ENCODE data around the gene CPNE8. TPM values are rescaled to one million over a fixed set of nuclear protein-coding genes. Genes with fewer than 3 reads are reported as not detected.

CPNE8 gene
- total RNA-seq, 2 donors from 2014 or later, result 3.5 to 5.3 TPM

- Histone ChIP-seq H3K27ac (no peak overlapping the region), H3K36me3 (no peaks in the 10 kb centered on the region), H3K27me3 (replicated peaks; ENCODE audit: insufficient read depth) (no peaks in the 10 kb centered on the region), H3K9me3 (no peaks in the 10 kb centered on the region), H3K4me3 (no peak overlapping the region), H3K4me1 (replicated peaks) (no peaks in the 10 kb centered on the region)
- DNase-seq (ENCODE audit: low spot score), result no peak
- no peak for TF ChIP-seq CTCF (IDR thresholded peaks at IDR 0.05)
- intact Hi-C loops (cut with DNase I), result no loop called here
- 60% methylated on average over 2 of the region's 2 CpGs for WGBS
These were observed 82.1 kb downstream of the CPNE8 start for GRCh38 chr12:38823314-38823713.

- DNase-seq (ENCODE audit: low spot score), result no peak
- intact Hi-C loops (cut with DNase I), result no loop called here
- Histone ChIP-seq H3K4me3 (no peak overlapping the region), H3K27ac (no peak overlapping the region), H3K27me3 (replicated peaks; ENCODE audit: insufficient read depth) (no peaks in the 10 kb centered on the region), H3K4me1 (replicated peaks) (no peaks in the 10 kb centered on the region), H3K36me3 (no peaks in the 10 kb centered on the region), H3K9me3 (no peaks in the 10 kb centered on the region)
- TF ChIP-seq POLR2A (IDR thresholded peaks at IDR 0.05), result no peak
- TF ChIP-seq CTCF (IDR thresholded peaks at IDR 0.05), result no peak
- TF ChIP-seq POLR2AphosphoS5 (IDR thresholded peaks at IDR 0.05), result no peak
- WGBS, result 94% methylated on average over 3 of the region's 3 CpGs
These were observed 87.4 kb downstream of the CPNE8 start for GRCh38 chr12:38817942-38818341.

GRCh38 chr12:38813923-38814322 lies 91.5 kb downstream of the CPNE8 start:
- Histone ChIP-seq H3K9me3 (no peaks in the 10 kb centered on the region), H3K27ac (no peak overlapping the region), H3K4me1 (replicated peaks) (no peaks in the 10 kb centered on the region), H3K4me3 (no peak overlapping the region), H3K27me3 (replicated peaks; ENCODE audit: insufficient read depth) (no peaks in the 10 kb centered on the region), H3K36me3 (no peaks in the 10 kb centered on the region)
- intact Hi-C loops (cut with DNase I), result no loop called here
- TF ChIP-seq POLR2A (IDR thresholded peaks at IDR 0.05) (no peak), POLR2AphosphoS5 (IDR thresholded peaks at IDR 0.05) (no peak), CTCF (IDR thresholded peaks at IDR 0.05) (no peak)
- DNase-seq (ENCODE audit: low spot score), result no peak
- 91% methylated on average over 3 of the region's 3 CpGs for WGBS

- Histone ChIP-seq H3K36me3 (no peaks in the 10 kb centered on the region), H3K27ac (no peak overlapping the region), H3K9me3 (no peaks in the 10 kb centered on the region), H3K4me3 (no peak overlapping the region), H3K4me1 (replicated peaks) (no peaks in the 10 kb centered on the region), H3K27me3 (replicated peaks; ENCODE audit: insufficient read depth) (no peaks in the 10 kb centered on the region)
- WGBS, result 71% methylated on average over 2 of the region's 2 CpGs
- no peak for TF ChIP-seq POLR2AphosphoS5 (IDR thresholded peaks at IDR 0.05)
- TF ChIP-seq POLR2A (IDR thresholded peaks at IDR 0.05), result no peak
- intact Hi-C loops (cut with DNase I), result no loop called here
- no peak for DNase-seq (ENCODE audit: low spot score)
These were observed 93.5 kb downstream of the CPNE8 start for GRCh38 chr12:38811814-38812356.

- Histone ChIP-seq H3K9me3 (no peaks in the 10 kb centered on the region), H3K36me3 (no peaks in the 10 kb centered on the region), H3K27ac (no peak overlapping the region), H3K27me3 (replicated peaks; ENCODE audit: insufficient read depth) (no peaks in the 10 kb centered on the region), H3K4me1 (replicated peaks) (no peaks in the 10 kb centered on the region), H3K4me3 (no peak overlapping the region)
- DNase-seq (ENCODE audit: low spot score), result no peak
- intact Hi-C loops (cut with DNase I), result no loop called here
- no peak for TF ChIP-seq CTCF (IDR thresholded peaks at IDR 0.05)
- no peak for TF ChIP-seq POLR2A (IDR thresholded peaks at IDR 0.05)
- TF ChIP-seq POLR2AphosphoS5 (IDR thresholded peaks at IDR 0.05), result no peak
These were observed 95.6 kb downstream of the CPNE8 start for GRCh38 chr12:38809832-38810231.

All from prostate gland (tissue), 2 donors.